Left ventricle myocardium inferior (tissue), 1 donor: ENCODE data around the gene NTM. TPM values are rescaled to one million over a fixed set of nuclear protein-coding genes. Genes with fewer than 3 reads are reported as not detected.
A peak's percentile ranks its signal among the peaks of the same experiment; 100 is the strongest.

ENCODE experiments used
- DNase-seq: peaks from one replicate; pipeline ENCODE4 v3.0.0-alpha.2; 2020
- H3K27ac ChIP-seq: fragments of 200-600 bp; replicated peaks from 2 replicates; pipeline ENCODE4 v1.8.0; 2021
- H3K27me3 ChIP-seq: fragments of 200-600 bp; 2 replicates; pipeline ENCODE4 v1.8.0; 2021; ENCODE audit warnings: low read depth
- H3K36me3 ChIP-seq: fragments of 200-600 bp; 2 replicates; pipeline ENCODE4 v1.8.0; 2021
- H3K4me1 ChIP-seq: fragments of 200-600 bp; 2 replicates; pipeline ENCODE4 v1.8.0; 2021
- H3K4me3 ChIP-seq: fragments of 200-600 bp; 2 replicates; pipeline ENCODE4 v1.8.0; 2021; ENCODE audit warnings: mild to moderate bottlenecking, moderate library complexity
- H3K9me3 ChIP-seq: fragments of 200-600 bp; replicated peaks from 2 replicates; pipeline ENCODE4 v1.8.0; 2021
- CTCF ChIP-seq: fragments of 200-600 bp; IDR thresholded peaks from 2 replicates; pipeline ENCODE4 v1.8.0; 2021; ENCODE audit warnings: antibody characterized with exemption, mild to moderate bottlenecking, borderline replicate concordance
- intact Hi-C: fragments of 100-400 bp; cut with micrococcal nuclease; formaldehyde crosslinking; loops from one replicate; pipeline ENCODE4 v1.11.0; 2022
- total RNA-seq: library from RNA; stranded (reverse); fragmentation: NEBNext Ultra II Directional; extraction: Animal tissue kit (Norgen Biotek cat#: 25700); gene quantifications from one replicate; pipeline ENCODE4 v1.2.1, GENCODE V29; 2021
- donor health status: DM: no; HTN: yes; CAD: no; lungs with severe emphysema.

The NTM gene
- total RNA-seq, 1 donor from 2014 or later: 1.0 TPM

GRCh38 chr11:132095230-132096131 lies 725.1 kb downstream of the NTM start:
- no peaks in the 10 kb centered on the region for H3K9me3 ChIP-seq
- intact Hi-C loops: no loop called here
- no peaks in the 10 kb centered on the region for H3K36me3 ChIP-seq
- no peak overlapping the region for H3K4me3 ChIP-seq
- H3K4me1 ChIP-seq: no peaks in the 10 kb centered on the region
- H3K27me3 ChIP-seq: peaks cover 36% of the 10 kb centered on the region
- no peak overlapping the region for H3K27ac ChIP-seq
- TF ChIP-seq CTCF: no peak
- no peak for DNase-seq

GRCh38 chr11:132096132-132096825 lies 725.9 kb downstream of the NTM start:
- no peaks in the 10 kb centered on the region for H3K36me3 ChIP-seq
- H3K4me1 ChIP-seq: no peaks in the 10 kb centered on the region
- no peaks in the 10 kb centered on the region for H3K9me3 ChIP-seq
- peaks cover 36% of the 10 kb centered on the region for H3K27me3 ChIP-seq
- H3K4me3 ChIP-seq: no peak overlapping the region
- no peak for TF ChIP-seq CTCF
- no peak for DNase-seq
- no peak overlapping the region for H3K27ac ChIP-seq
- intact Hi-C loops: no loop called here

DNA sequence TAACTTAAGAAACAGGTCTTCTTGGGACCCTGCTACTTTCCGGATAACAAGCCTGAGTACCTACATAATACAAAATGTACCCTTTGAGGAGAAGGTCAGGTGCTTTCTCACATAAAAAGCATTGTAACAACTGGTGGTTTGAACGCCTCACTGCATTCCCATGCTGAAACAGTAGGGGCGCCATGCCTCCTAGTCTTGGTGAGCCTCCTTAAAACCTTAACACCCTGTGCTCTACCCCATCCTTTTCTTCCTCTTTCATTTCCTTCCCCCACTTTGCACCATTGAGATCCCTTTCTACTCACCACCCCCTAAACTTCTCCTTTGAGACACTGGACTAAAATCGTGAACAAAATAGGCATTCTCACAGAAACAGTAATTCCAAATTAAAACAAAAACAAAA lies 729.3 kb downstream of the NTM start:
- Histone ChIP-seq H3K36me3 (no peaks in the 10 kb centered on the region), H3K27me3 (peaks cover 36% of the 10 kb centered on the region), H3K9me3 (no peaks in the 10 kb centered on the region), H3K4me3 (no peak overlapping the region), H3K4me1 (no peaks in the 10 kb centered on the region), H3K27ac (no peak overlapping the region)
- DNase-seq: peak; percentile 22
- TF ChIP-seq CTCF: peak; percentile 47
- intact Hi-C loops: no loop called here

DNA sequence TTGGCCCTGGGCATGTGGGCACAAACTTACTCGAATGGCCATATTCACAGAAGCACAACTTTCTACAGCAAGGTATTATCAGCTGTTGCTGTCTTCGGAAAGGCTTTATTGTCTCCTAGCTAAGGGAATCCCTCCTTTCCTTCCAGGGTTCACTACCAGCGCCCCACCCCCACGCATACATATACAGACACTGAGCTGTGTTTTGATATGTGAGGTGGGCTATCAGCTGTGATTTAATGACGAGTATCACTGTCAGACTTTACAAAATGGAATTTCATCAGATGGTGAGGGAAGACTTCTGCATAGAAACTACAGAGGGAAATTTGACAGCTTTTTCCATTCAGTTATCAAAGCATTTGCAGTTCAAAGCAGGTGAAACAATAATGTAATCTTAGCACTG lies 730.2 kb downstream of the NTM start:
- no peaks in the 10 kb centered on the region for H3K36me3 ChIP-seq
- peaks cover 38% of the 10 kb centered on the region for H3K27me3 ChIP-seq
- intact Hi-C loops: no loop called here
- H3K27ac ChIP-seq: no peak overlapping the region
- no peak for TF ChIP-seq CTCF
- no peak for DNase-seq
- no peaks in the 10 kb centered on the region for H3K4me1 ChIP-seq
- no peaks in the 10 kb centered on the region for H3K9me3 ChIP-seq
- no peak overlapping the region for H3K4me3 ChIP-seq

DNA sequence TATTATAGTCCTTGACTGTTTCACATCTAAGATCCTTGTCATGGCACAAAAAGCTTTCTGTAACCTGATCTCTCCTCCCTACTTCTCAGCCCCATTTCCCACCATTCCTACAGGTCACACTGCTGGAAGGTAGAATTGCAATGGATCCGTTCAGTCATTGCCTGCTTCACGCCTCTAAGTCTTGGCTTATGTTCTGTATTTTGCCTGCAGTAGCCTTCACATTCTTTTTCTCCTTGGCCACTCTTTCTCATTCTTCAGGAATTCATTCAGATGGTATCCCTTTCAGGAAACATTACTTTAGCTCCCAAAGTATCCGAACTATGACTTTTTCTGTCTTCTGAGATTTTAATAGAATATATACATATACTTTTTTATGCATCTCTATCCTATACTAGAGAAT lies 731.5 kb downstream of the NTM start:
- H3K4me3 ChIP-seq: no peak overlapping the region
- no peak for TF ChIP-seq CTCF
- H3K27ac ChIP-seq: no peak overlapping the region
- H3K27me3 ChIP-seq: peaks cover 27% of the 10 kb centered on the region
- intact Hi-C loops: no loop called here
- DNase-seq: no peak
- no peaks in the 10 kb centered on the region for H3K36me3 ChIP-seq
- H3K4me1 ChIP-seq: no peaks in the 10 kb centered on the region
- no peaks in the 10 kb centered on the region for H3K9me3 ChIP-seq
